GM19438 (cell line): ENCODE data around the gene KCTD2.
"Not testable (repeated sequence)": the region's sequence is repeated elsewhere in the genome, so short reads cannot be mapped to it uniquely, and the experiment has no call there.

Experiments used
- ATAC-seq: cut with Tn5 transposase; IDR thresholded peaks from one replicate; pipeline ENCODE4 v1.9.1; 2021; ENCODE audit warnings: low read depth; ENCODE audit not compliant: unreplicated experiment

Gene KCTD2

DNA sequence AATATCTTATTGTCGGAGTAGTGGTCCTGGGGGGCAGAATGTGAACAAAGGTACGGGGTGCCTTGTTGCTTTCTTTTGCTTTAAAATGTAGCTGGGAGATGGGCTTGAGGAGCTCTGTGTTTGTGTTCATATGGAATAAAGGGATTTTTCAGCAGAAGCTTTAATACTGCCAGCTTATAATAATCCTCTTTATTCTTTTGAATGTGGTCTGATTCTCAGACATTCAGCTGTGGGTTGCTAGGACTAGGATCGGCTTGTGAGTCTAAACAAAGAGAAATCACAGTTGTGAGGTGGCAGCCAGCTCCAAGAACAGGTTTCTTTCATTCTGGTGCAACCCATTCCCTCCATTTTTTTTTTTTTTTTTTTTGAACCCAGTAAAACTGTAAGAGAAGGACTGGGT lies 27.3 kb upstream of the KCTD2 start:
- no peak for ATAC-seq

DNA sequence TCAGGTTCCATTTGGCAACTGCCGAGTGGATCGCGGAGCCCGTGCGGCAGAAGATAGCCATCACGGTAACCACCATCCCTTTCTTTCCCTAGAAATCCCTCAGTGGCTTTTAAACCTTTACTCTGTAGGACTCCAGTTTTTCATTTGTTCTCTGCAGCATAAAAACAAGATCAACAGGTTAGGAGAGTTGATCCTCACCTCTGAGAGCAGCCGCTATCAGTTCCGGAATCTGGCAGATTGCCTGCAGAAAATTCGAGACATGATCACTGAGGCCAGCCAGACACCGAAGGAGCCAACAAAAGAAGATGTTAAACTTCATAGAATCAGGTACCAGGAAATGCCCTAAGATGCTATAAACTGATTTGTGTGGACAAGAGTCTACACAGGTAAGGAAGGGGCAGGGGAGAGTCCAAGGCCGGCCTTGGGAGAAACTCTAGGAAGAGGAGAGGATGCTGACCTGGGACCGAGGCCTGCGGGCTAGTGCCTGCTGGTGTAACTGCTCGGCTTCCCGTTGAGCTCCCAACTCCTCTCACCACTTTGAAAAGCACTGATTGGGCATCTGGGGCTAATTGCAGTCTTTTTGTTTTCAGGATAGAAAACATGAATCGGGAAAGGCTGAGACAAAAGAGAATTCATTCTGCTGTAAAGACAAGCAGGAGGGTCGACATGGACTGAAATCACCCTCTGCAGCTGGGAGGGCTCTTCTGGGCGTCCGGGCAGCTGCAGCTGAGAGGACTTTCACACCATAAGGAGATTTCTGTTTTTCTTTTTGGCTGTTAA lies 26.5 kb upstream of the KCTD2 start:
- no peak for ATAC-seq

DNA sequence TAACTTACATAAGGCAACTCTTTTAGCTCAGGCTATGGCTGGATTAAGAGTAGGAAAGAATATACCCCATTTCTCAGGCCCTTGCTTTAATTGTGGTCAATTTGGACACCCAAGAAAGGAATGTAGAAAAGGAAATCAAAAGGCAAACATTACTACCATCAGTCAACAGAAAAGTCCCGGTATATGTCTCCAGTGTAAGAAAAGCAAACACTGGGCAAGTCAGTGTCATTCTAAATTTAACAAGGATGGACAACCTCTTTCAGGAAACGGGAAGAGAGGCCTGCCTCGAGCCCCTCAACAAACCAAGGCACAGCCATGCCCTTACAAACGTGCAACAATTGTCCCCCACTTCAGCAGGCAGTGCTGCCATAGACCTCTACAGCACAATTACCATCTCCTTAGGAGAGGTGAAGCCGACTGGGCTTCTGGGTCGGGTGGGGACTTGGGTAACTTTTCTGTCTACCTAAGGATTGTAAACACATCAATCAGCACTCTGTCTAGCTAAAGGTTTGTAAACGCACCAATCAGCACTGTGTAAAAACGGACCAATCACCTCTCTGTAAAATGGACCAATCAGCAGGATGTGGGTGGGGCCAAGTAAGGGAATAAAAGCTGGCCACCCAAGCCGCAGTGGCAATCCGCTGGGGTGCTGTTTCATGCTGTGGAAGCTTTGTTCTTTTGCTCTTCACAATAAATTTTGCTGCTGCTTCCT lies 22.2 kb upstream of the KCTD2 start:
- no peak for ATAC-seq

DNA sequence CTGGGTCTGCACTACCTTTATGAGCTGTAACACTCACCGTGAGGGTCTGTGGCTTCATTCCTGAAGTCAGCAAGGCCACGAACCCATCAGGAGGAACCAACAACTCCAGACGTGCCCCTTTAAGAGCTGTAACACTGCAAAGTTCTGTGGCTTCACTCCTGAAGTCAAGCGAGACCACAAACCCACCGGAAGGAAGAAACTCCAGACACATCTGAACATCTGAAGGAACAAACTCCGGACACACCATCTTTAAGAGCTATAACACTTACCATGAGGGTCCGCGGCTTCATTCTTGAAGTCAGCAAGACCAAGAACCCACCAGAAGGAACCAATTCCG lies 21.7 kb upstream of the KCTD2 start:
- ATAC-seq, result not testable (repeated sequence)

DNA sequence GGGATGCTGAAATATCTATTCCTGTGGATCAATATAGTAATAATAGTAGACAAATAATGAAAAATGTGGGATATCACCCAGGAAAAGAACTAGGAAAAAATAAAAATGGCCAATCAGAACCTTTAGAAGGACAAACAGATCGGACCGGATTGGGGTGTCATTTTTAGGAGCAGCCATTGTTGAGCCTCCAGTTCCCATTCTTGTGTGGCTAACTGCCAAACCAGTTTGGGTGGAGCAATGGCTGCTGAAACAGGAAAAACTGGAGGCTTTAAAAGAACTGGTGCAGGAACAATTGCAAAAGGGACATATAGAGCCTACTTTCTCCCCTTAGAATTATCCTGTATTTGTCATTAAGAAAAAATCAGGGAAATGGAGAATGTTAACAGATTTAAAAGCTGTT lies 20.4 kb upstream of the KCTD2 start:
- not testable (repeated sequence) for ATAC-seq

DNA sequence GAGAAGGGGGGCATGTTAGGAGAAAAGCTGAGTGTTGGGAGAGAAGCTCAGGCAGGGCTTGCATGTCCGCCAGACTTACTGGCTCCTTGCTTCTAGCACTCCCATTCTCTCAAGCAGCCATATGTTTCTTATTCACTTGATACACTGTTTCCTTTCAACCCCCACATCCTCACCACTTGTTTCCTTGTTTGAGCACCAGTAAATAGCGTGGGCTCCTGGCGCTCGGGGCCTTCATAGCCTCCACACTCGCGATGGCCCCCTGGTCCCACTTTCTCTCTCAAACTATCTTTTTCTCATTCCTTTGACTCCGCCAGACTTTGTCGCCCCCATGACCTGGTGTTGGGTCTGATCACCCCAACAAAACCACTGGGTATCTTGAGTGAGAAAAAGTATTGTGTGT lies 16.9 kb upstream of the KCTD2 start:
- no peak for ATAC-seq

DNA sequence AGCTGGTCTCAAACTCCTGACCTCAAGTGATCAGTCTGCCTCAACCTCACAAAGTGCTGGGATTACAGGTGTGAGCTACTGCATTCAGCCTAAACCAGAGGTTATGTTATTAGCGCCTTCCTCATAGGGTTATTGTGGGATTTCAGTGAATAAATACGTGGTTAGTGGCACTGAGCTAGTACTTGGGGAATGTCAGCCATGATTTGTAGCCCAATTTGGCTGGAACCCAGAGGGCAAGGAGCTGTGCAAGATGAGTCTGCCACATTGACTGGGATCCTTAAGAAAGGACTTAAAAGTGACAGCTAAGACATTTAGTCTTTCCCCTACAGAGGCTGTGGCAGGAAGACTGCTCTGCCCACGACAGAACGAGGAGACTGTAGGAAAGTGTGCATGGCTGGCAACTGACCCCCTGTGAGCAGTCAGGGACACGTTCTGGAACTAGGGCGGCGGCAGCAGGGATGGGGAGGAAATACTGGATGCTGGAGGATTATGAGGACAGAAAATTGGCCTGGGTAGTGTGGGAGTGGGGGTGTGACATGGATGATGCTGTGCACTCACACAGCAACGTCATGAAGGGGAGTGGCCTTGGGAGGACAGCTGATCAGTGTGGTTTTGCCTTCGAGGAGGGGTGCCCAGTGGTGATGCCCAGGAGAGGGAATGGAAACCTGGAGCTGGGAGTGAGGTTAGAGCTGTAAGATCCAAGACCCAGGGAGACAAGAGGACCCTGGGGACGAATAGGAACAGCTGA lies 14.9 kb upstream of the KCTD2 start:
- no peak for ATAC-seq

DNA sequence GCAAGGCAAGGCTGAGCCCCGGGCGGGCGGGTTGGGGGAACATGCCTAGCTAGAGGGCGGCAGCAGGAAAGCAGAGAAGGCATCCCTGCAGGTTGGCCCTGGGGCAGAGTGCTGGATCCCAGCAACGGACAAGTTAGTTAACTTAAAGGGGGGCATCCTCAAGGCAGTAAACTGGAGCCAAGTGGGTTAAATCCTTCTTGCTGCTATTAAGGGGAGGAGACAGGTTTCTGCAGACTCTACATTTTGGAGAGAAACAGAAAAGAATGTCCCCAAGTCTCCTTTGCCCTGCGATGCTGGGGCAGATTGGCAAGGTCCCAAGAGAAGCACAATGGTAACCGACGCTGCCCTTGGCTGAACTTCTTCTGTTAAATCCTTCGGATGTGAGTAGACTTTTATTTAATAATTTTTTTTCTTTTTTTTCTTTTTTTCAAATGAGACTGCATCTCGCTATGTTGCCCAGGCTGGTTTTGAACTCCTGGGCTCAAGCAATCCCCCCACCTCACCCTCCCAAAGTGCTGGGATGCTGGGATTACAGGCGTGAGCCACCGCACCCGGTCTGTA lies 14.2 kb upstream of the KCTD2 start:
- ATAC-seq, result no peak

DNA sequence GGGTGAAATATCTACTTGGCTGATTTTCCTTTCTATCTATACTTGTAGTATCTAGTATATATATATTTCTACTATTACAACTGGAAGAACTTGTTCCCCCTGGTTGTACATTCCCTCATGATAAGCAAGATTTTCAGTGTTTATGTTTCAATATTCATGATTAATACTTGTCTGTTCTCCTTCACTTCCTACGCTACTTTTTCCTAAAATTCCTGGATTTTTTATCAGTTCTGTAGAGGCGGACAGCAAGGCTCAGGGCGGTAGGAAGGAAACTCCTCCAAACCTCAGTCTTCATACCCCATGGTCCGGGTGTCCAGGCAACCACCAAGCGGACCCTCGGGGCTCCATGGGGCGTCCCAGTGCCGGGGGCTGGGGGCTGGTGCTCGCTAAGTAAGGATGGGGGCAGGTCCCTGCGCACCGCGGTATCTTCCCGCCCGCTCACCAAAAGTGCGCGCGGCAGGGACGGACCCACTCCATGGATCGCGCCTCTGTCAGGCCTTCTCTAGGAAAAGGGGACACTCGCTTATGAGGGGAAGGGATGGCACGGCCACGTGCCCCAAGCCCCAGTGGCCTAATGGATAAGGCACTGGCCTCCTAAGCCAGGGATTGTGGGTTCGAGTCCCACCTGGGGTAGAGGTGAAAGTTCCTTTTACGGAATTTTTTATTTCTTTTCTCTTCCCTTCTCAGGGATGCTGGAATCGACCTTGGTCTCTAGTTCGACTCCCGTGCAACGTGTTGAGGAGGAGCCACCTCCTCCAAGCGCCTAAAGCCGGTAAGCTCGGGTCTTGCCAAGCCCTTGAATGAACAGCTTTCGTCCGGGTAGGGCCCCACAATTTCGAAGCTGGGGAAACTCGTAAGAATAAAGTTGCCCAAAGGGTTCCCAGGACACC lies 13.4 kb upstream of the KCTD2 start:
- no peak for ATAC-seq

DNA sequence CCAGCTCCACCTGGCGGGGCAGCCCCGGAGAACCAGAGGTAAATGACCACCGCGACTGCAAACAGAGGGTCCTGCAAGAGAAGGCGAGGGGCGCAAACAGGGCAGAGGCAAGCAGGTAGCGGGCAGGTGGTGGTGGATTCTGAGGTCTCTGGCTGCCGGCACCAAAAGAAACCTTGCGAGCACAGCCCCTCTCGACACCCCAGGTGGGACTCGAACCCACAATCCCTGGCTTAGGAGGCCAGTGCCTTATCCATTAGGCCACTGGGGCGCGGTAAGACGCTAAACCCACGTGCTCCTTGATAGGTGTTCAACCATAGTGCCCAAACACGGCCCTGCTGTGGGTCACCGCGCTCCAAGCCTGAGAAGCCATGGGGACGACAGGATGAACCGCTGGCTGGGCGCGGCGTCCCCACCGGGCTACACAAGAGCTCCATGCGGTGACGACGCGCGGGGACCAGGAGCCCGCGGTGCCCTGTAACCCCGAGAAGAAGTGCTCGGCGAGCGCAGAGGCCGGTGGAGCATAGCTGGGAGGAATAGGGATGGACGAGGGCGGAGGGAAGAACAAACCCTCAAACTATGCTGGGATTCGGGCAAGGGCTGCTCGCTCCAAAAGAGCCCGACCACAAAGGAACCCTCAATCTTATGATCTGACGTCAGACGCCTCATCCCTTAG lies 12.7 kb upstream of the KCTD2 start:
- ATAC-seq, result no peak

DNA sequence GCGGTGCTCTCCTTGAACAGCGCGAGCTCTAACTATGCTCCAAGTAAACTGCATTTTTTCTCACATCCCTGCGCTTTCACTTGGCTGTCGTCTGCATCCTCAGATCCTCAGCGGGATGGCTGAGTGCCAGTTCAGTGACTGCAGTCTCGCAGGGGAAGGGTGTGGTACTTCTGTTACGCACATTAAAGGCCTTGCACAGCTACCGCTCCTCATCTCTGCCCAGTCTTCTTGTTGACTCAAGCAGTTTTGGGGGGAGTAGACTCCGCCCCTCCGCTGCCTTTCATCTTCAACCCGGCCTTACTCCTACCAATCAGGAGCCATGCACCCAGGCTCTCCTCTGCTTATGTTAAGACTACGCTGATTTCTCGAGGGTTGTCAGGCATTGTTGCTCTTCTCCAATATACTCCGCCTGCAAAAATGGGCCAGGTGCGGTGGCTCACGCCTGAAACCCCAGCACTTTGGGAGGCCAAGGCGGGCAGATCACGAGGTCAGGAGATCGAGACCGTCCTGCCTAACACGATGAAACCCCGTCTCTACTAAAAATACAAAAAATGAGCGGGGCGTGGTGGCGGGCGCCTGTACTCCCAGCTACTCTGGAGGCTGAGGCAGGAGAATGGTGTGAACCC lies 10.3 kb upstream of the KCTD2 start:
- ATAC-seq, result no peak

DNA sequence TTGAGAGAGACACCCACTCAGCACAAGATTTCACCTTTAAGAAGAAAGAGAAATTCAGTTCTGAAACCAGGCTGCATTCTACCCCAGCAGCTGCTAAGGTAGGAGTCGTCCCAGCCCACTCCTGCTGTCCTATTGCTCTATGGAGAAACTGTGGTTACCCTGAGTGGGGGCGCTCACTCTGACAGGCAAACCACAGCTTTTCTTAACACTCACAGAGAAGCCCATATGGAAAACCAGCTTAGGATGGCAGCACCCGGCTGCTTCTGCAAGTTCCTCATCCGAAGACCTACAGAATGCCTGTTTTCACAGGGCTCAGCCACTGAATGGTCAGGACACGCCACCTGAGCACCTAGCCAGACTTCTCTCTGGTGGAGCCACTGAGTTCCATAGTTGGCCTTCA lies 7.8 kb upstream of the KCTD2 start:
- ATAC-seq, result no peak

DNA sequence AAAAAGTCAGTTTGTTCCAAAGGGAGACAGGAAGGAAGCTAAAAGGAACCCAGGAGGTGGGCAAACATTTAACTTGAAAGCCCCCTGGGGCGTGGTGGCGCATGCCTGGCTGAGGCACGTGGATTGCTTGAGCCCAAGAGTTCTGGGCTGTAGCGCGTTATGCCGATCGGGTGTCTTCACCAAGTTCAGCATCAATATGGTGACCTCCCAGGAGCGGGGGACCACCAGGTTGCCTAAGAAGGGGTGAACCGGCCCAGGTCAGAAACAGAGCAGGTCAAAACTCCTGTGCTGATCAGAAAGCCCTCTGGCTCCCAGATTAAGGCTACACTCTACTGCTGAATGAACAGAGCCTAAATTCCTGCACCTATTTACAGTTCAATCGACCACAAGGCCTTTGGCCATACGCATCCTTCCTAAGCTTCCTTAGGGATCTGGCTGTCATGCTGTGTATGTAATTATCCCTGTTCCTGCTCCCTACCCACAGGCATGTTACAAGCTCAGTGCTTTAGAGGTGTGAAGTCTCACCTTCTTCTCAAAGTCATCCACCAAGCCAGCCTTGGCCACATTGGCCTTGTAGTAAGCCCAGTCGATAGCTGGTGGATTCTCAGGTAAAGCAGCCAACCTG lies 5.3 kb upstream of the KCTD2 start:
- no peak for ATAC-seq

DNA sequence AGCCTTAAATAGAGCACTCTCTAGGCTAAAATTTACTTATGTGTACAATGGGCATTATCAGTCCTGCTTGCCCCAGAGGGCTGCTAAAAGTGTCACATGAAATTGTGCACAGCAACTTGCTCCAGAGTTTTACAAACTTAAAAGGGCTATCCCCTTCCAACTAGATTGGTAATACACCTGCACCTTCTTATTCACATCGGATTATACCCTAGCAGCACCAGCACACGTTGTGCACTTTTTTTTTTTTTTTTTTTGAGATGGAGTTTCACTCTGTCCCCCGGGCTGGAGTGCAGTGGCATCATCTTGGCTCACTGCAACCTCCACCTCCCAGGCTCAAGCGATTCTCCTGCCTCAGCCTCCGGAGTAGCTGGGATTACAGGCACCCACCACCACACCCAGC lies 3.2 kb upstream of the KCTD2 start:
- not testable (repeated sequence) for ATAC-seq

DNA sequence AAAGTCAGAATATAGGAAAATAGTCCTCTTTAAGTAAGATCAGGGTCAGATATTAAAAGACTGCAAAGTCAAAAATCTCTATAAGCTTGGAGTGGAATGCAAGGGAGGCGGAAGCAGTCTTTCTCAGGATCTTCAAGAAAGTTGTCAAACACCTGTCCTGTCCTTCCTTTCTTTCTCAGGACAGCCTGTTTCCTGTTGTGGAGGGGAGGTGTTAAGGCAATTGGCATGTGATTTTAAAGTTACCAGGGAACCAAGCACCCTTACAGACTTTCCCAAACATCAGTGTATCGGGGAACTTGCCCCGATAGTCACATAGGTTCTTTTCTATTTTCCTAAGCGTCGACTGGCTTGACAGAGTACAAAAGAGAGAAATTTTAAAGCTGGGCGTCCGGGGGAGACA lies 2.3 kb upstream of the KCTD2 start:
- ATAC-seq, result no peak

DNA sequence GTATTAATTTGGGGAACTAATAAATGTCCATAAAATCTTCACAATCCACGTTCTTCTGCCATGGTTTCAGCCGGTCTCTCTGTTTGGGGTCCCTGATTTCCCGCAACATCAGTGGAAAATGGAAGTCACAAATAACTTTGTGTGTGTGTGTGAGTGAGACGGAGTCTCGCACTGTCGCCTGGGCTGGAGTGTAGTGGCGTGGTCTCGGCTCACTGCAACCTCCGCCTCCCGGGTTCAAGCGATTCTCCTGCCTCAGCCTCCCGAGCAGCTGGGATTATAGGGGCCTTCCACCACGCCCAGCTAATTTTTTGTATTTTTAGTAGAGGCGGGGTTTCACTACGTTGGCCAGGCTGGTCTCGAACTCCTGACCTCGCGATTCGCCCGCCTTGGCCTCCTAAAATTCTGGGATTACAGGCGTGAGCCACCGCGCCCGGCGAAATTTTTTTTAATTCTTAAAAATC lies 1.0 kb upstream of the KCTD2 start:
- ATAC-seq, result not testable (repeated sequence)

DNA sequence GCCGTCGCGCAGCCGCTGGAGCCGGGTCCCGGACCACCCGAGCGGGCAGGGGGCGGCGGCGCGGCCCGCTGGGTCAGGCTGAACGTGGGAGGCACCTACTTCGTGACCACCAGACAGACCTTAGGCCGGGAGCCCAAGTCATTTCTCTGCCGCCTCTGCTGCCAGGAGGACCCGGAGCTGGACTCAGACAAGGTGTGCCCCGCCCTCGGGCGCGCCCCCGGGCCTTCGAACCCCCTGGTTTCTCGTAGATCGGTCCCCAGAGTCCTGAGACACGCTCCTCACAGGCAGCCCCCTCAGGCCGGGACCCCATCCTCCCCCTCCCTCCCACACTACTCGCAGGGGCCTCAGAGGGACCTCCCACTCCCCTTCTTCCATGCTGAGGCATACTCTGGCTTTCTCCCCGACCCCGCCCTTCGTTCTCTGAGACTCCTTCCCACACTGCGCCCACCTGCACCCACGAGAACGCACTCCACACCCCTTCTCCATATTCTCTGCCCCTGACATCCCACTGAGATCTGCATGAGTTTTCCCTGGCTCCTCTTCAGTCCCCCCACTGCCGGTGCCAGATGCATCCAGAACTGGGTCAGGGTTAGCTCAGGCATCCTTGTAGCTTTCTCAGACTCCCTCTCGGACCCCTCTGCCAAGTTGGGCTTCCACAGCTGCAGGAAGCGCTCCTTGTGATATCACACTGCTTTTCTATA lies 523 bp downstream of the KCTD2 start:
- ATAC-seq, result no peak

DNA sequence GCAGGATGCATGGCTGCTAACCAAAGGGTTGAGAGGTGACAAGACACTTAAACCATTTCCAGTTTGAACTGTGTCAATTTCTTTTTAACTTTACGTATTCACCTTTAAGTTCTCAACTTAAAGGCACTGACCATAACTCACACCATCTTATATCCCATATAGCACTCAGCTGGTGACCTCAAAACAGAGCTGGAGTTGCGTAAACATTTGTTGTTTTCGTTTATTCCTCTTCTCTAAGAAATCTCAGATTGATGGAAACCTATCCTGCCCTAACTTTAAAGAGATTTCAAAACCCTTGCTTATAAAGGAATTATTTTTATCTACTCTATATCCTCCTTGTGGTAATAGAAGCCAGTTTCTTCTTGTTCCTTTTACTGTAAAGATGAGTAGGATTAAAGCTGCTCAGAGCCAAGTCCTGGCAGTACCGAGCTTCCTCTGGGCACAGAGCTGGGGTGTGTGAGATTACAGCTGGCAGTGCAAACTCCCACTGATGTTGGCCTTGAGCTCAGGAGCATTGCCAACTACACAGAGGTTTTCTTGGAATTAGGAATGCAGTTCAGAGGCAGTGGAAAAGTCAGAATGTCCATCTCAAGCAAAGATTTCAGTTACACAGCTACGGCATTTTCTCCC lies 1.3 kb downstream of the KCTD2 start:
- no peak for ATAC-seq
